ENCODE results near the gene ADRB1.

Gene ADRB1

GRCh38 chr10:114077815-114078219 lies 34.2 kb downstream of the ADRB1 start:
- TF ChIP-seq CTCF (conservative IDR thresholded peaks at IDR 0.05; ENCODE audit: low read length) (peak; percentile 39), EZH2phosphoT487 (IDR thresholded peaks at IDR 0.05; ENCODE audit: borderline replicate concordance) (no peak)
- H3K27me3 ChIP-seq (ENCODE audit: insufficient read depth, low read length, poor library complexity, severe bottlenecking), result no peaks in the 10 kb centered on the region
- H2AFZ ChIP-seq (ENCODE audit: low read length), result 0 out of 2 replicates have a peak overlapping the region, but pooled peaks have one; percentile 24
- no peaks in the 10 kb centered on the region for H3K79me2 ChIP-seq (ENCODE audit: insufficient read depth, low read length)
- H3K4me2 ChIP-seq (ENCODE audit: low read depth, low read length, poor library complexity, severe bottlenecking), result no peak overlapping the region
- H3K9ac ChIP-seq (ENCODE audit: low read depth, low read length, poor library complexity, severe bottlenecking), result no peak overlapping the region
- H3K9me3 ChIP-seq (ENCODE audit: insufficient read depth, low read depth, low read length), result peaks cover 5% of the 10 kb centered on the region; the same call in 1 of the 2 replicates
- peaks cover 33% of the 10 kb centered on the region for H3K4me1 ChIP-seq (ENCODE audit: insufficient read depth, low read length, poor library complexity, severe bottlenecking)
- H3F3A ChIP-seq (ENCODE audit: low read depth), result no peaks in the 10 kb centered on the region
- no peaks in the 10 kb centered on the region for H3K9me2 ChIP-seq (replicated peaks; ENCODE audit: low read depth, low read length)
- no peaks in the 10 kb centered on the region for H4K20me1 ChIP-seq (ENCODE audit: insufficient read depth, low read length, poor library complexity, severe bottlenecking)
- no peaks in the 10 kb centered on the region for H3K36me3 ChIP-seq (ENCODE audit: insufficient read depth, low read length)
- H3K4me3 ChIP-seq (ENCODE audit: low read length, poor library complexity, severe bottlenecking), result no peak overlapping the region

- Histone ChIP-seq H3K9me2 (replicated peaks; ENCODE audit: low read depth, low read length) (no peaks in the 10 kb centered on the region), H3F3A (ENCODE audit: low read depth) (no peaks in the 10 kb centered on the region), H2AFZ (ENCODE audit: low read length) (peak overlapping the region; percentile 52; the same call in 1 of the 2 replicates), H3K4me3 (ENCODE audit: low read length, poor library complexity, severe bottlenecking) (no peak overlapping the region), H3K9me3 (ENCODE audit: insufficient read depth, low read depth, low read length) (peaks cover 5% of the 10 kb centered on the region; the same call in 1 of the 2 replicates), H3K36me3 (ENCODE audit: insufficient read depth, low read length) (no peaks in the 10 kb centered on the region), H4K20me1 (ENCODE audit: insufficient read depth, low read length, poor library complexity, severe bottlenecking) (no peaks in the 10 kb centered on the region), H3K27me3 (ENCODE audit: insufficient read depth, low read length, poor library complexity, severe bottlenecking) (no peaks in the 10 kb centered on the region), H3K9ac (ENCODE audit: low read depth, low read length, poor library complexity, severe bottlenecking) (no peak overlapping the region), H3K4me1 (ENCODE audit: insufficient read depth, low read length, poor library complexity, severe bottlenecking) (peaks cover 33% of the 10 kb centered on the region), H3K4me2 (ENCODE audit: low read depth, low read length, poor library complexity, severe bottlenecking) (no peak overlapping the region), H3K79me2 (ENCODE audit: insufficient read depth, low read length) (no peaks in the 10 kb centered on the region)
- TF ChIP-seq EZH2phosphoT487 (IDR thresholded peaks at IDR 0.05; ENCODE audit: borderline replicate concordance) (no peak), CTCF (conservative IDR thresholded peaks at IDR 0.05; ENCODE audit: low read length) (no peak)
These were observed 34.7 kb downstream of the ADRB1 start for GRCh38 chr10:114078346-114078745.

GRCh38 chr10:114079421-114079820 lies 35.8 kb downstream of the ADRB1 start:
- Histone ChIP-seq H3F3A (ENCODE audit: low read depth) (no peaks in the 10 kb centered on the region), H3K9ac (ENCODE audit: low read depth, low read length, poor library complexity, severe bottlenecking) (no peak overlapping the region), H3K4me1 (ENCODE audit: insufficient read depth, low read length, poor library complexity, severe bottlenecking) (peaks cover 24% of the 10 kb centered on the region), H3K9me2 (replicated peaks; ENCODE audit: low read depth, low read length) (no peaks in the 10 kb centered on the region), H3K4me3 (ENCODE audit: low read length, poor library complexity, severe bottlenecking) (no peak overlapping the region), H4K20me1 (ENCODE audit: insufficient read depth, low read length, poor library complexity, severe bottlenecking) (no peaks in the 10 kb centered on the region), H3K27me3 (ENCODE audit: insufficient read depth, low read length, poor library complexity, severe bottlenecking) (no peaks in the 10 kb centered on the region), H3K9me3 (ENCODE audit: insufficient read depth, low read depth, low read length) (peaks cover 5% of the 10 kb centered on the region; the same call in 1 of the 2 replicates), H3K79me2 (ENCODE audit: insufficient read depth, low read length) (no peaks in the 10 kb centered on the region), H2AFZ (ENCODE audit: low read length) (peak overlapping the region; percentile 45; the same call in 1 of the 2 replicates), H3K4me2 (ENCODE audit: low read depth, low read length, poor library complexity, severe bottlenecking) (no peak overlapping the region), H3K36me3 (ENCODE audit: insufficient read depth, low read length) (no peaks in the 10 kb centered on the region)
- no peak for TF ChIP-seq EZH2phosphoT487 (IDR thresholded peaks at IDR 0.05; ENCODE audit: borderline replicate concordance)
- no peak for TF ChIP-seq CTCF (conservative IDR thresholded peaks at IDR 0.05; ENCODE audit: low read length)

All from Loucy (cell line).